LHCN-M2 (cell line): ENCODE data around the gene LDB1. TPM values are rescaled to one million over a fixed set of nuclear protein-coding genes. Genes with fewer than 3 reads are reported as not detected.

Source experiments
- DNase-seq: peaks from one replicate; pipeline ENCODE4 v3.0.0-alpha.2; 2012; ENCODE audit warnings: low read depth
- polyA plus RNA-seq: library from polyadenylated mRNA; unstranded; fragments of >200 nt; gene quantifications from one replicate; pipeline ENCODE4 v1.2.1, GENCODE V29; 2012; ENCODE audit warnings: missing spikeins
- total RNA-seq: library from RNA; depleted of rRNA; stranded (reverse); fragments of >200 nt; gene quantifications from 2 replicates; pipeline ENCODE4 v1.2.3, GENCODE V29; 2014; rRNA removed

The LDB1 gene
- 27.8 and 35.1 TPM in 2 replicates for total RNA-seq
- polyA plus RNA-seq: 37.3 TPM

- peak; percentile 76 for DNase-seq
Measured at GRCh38 chr10:102120142-102120990, at the start of gene LDB1. LDB1 (minus strand) TSS chr10:102120368; CDS start chr10:102120110, 258 bp downstream.

- DNase-seq: no peak
Measured at GRCh38 chr10:102167861-102168260, 47.7 kb upstream of the LDB1 start.

- no peak for DNase-seq
Measured at GRCh38 chr10:102163342-102163989, 43.3 kb upstream of the LDB1 start.

- DNase-seq: no peak
Measured at GRCh38 chr10:102159831-102160230, 39.7 kb upstream of the LDB1 start.

- peak; percentile 19 for DNase-seq
Measured at GRCh38 chr10:102159051-102159597, 39.0 kb upstream of the LDB1 start.

GRCh38 chr10:102157224-102157623, 37.1 kb upstream of the LDB1 start:
- DNase-seq: no peak

- DNase-seq: no peak
Measured at GRCh38 chr10:102154466-102155116, 34.4 kb upstream of the LDB1 start.

GRCh38 chr10:102153093-102153620, 33.0 kb upstream of the LDB1 start:
- no peak for DNase-seq

GRCh38 chr10:102152545-102152890, 32.4 kb upstream of the LDB1 start:
- DNase-seq: no peak

- DNase-seq: peak; percentile 99
Measured at GRCh38 chr10:102151774-102152544, 31.8 kb upstream of the LDB1 start, which contains the start of gene NOLC1. NOLC1 (plus strand) TSS chr10:102152389; CDS start chr10:102152411, 22 bp downstream.

GRCh38 chr10:102150970-102151773, 31.0 kb upstream of the LDB1 start:
- DNase-seq: peak; percentile 80

GRCh38 chr10:102148275-102148674, 28.1 kb upstream of the LDB1 start:
- no peak for DNase-seq

GRCh38 chr10:102147561-102147960, 27.4 kb upstream of the LDB1 start:
- no peak for DNase-seq

- no peak for DNase-seq
Measured at GRCh38 chr10:102146971-102147428, 26.8 kb upstream of the LDB1 start.

- no peak for DNase-seq
Measured at GRCh38 chr10:102141583-102142107, 21.5 kb upstream of the LDB1 start.

GRCh38 chr10:102140913-102141540, 20.9 kb upstream of the LDB1 start:
- DNase-seq: no peak

- DNase-seq: no peak
Measured at GRCh38 chr10:102140218-102140617, 20.1 kb upstream of the LDB1 start.

- DNase-seq: no peak
Measured at GRCh38 chr10:102139281-102140110, 19.3 kb upstream of the LDB1 start.
